COLO668 (cell line): ENCODE measurements around the gene LITAFD.

Experiments
- DNase-seq: peaks from one replicate; lab custom pipeline; 2025; ENCODE audit not compliant: unreplicated experiment; lab: John Stamatoyannopoulos, UW

The LITAFD gene

GRCh38 chr16:8919089-8919933 lies 37.2 kb downstream of the LITAFD start:
- DNase-seq = no peak

- DNase-seq = no peak
Observed at GRCh38 chr16:8919934-8920462, 37.8 kb downstream of the LITAFD start.

- no peak for DNase-seq
Observed at GRCh38 chr16:8920645-8921346, 38.6 kb downstream of the LITAFD start.

GRCh38 chr16:8921347-8921984 lies 39.3 kb downstream of the LITAFD start:
- DNase-seq = no peak

GRCh38 chr16:8923199-8923598 lies 41.0 kb downstream of the LITAFD start:
- no peak for DNase-seq

- no peak for DNase-seq
Observed at GRCh38 chr16:8924214-8924613, 42.1 kb downstream of the LITAFD start.

- DNase-seq = no peak
Observed at GRCh38 chr16:8925455-8925854, 43.3 kb downstream of the LITAFD start.

- no peak for DNase-seq
Observed at GRCh38 chr16:8926827-8927226, 44.7 kb downstream of the LITAFD start.

- no peak for DNase-seq
Observed at GRCh38 chr16:8928467-8928957, 46.4 kb downstream of the LITAFD start.

- no peak for DNase-seq
Observed at GRCh38 chr16:8929086-8929748, 47.1 kb downstream of the LITAFD start.

GRCh38 chr16:8931859-8932258 lies 49.7 kb downstream of the LITAFD start:
- DNase-seq = no peak

- no peak for DNase-seq
Observed at GRCh38 chr16:8934601-8935000, 52.5 kb downstream of the LITAFD start.
